ENCODE data around the gene RGS9.
"Not testable (repeated sequence)": the region's sequence is repeated elsewhere in the genome, so short reads cannot be mapped to it uniquely, and the experiment has no call there.

RGS9 gene

GRCh38 chr17:65176646-65177409 is 39.7 kb downstream of the RGS9 start:
- no peak for DNase-seq
- intact Hi-C loops (cut with DNase I): no loop called here

GRCh38 chr17:65177901-65178300 is 40.7 kb downstream of the RGS9 start:
- no peak for DNase-seq
- intact Hi-C loops (cut with DNase I): no loop called here

- intact Hi-C loops (cut with DNase I); DNase-seq: not testable (repeated sequence)
These were observed 43.1 kb downstream of the RGS9 start for GRCh38 chr17:65180276-65180675.

- DNase-seq; intact Hi-C loops (cut with DNase I): not testable (repeated sequence)
These were observed 43.6 kb downstream of the RGS9 start for GRCh38 chr17:65180752-65181236.

- intact Hi-C loops (cut with DNase I): no loop called here
These were observed 44.3 kb downstream of the RGS9 start for GRCh38 chr17:65181237-65182061.

GRCh38 chr17:65182233-65182632 is 45.1 kb downstream of the RGS9 start:
- no peak for DNase-seq
- intact Hi-C loops (cut with DNase I): no loop called here

More at GRCh38 chr17:65181237-65182061, 44.3 kb downstream of the RGS9 start:
- DNase-seq: no peak

GRCh38 chr17:65183736-65184135 is 46.6 kb downstream of the RGS9 start:
- intact Hi-C loops (cut with DNase I): no loop called here
- DNase-seq: peak in 2 of 10 donors; percentile 28 to 73

- intact Hi-C loops (cut with DNase I): no loop called here
- no peak for DNase-seq
These were observed 47.2 kb downstream of the RGS9 start for GRCh38 chr17:65184235-65184959.

- intact Hi-C loops (cut with DNase I): no loop called here
- no peak for DNase-seq
These were observed 47.9 kb downstream of the RGS9 start for GRCh38 chr17:65185062-65185461.

- DNase-seq: no peak
- intact Hi-C loops (cut with DNase I): no loop called here
These were observed 48.7 kb downstream of the RGS9 start for GRCh38 chr17:65185668-65186382.

- intact Hi-C loops (cut with DNase I): no loop called here
- DNase-seq: no peak
These were observed 53.4 kb downstream of the RGS9 start for GRCh38 chr17:65190467-65191097.

GRCh38 chr17:65191811-65192740 is 54.9 kb downstream of the RGS9 start:
- intact Hi-C loops (cut with DNase I): no loop called here
- no peak for DNase-seq

- DNase-seq: no peak
- intact Hi-C loops (cut with DNase I): no loop called here
These were observed 56.1 kb downstream of the RGS9 start for GRCh38 chr17:65193305-65193704.

- DNase-seq: no peak
- intact Hi-C loops (cut with DNase I): no loop called here
These were observed 56.6 kb downstream of the RGS9 start for GRCh38 chr17:65193716-65194293.

GRCh38 chr17:65194670-65195334 is 57.6 kb downstream of the RGS9 start:
- intact Hi-C loops (cut with DNase I): loop anchor here (5.0 kb wide), 1 partner anchor 233 kb away; no protein-coding TSS in a partner anchor
- no peak for DNase-seq

GRCh38 chr17:65195716-65196115 is 58.5 kb downstream of the RGS9 start:
- intact Hi-C loops (cut with DNase I): loop anchor here (5.0 kb wide), 1 partner anchor 233 kb away; no protein-coding TSS in a partner anchor
- no peak for DNase-seq

- intact Hi-C loops (cut with DNase I): loop anchor here (5.0 kb wide), 1 partner anchor 234 kb away; no protein-coding TSS in a partner anchor
- DNase-seq: no peak
These were observed 59.4 kb downstream of the RGS9 start for GRCh38 chr17:65196617-65197016.
